ENCODE data around the gene OTOR. TPM values are rescaled to one million over a fixed set of nuclear protein-coding genes. Genes with fewer than 3 reads are reported as not detected.

OTOR gene
- total RNA-seq, 4 donors from 2014 or later = not detected

- no peak for ATAC-seq (ENCODE audit: low FRiP score)
- no peak for TF ChIP-seq CTCF (IDR thresholded peaks at IDR 0.05)
- no peak for DNase-seq (ENCODE audit: low spot score)
Observed at GRCh38 chr20:16729080-16729479, 19.1 kb upstream of the OTOR start.

GRCh38 chr20:16729565-16730460 is 18.3 kb upstream of the OTOR start, which contains the start of gene SNRPB2:
Gene SNRPB2, plus strand, starts transcription at chr20:16730026. Its CDS starts 1,677 bp downstream, at chr20:16731703.
- ATAC-seq (ENCODE audit: low FRiP score) = peak; percentile 99
- peak; percentile 68 for DNase-seq (ENCODE audit: low spot score)
- no peak for TF ChIP-seq CTCF (IDR thresholded peaks at IDR 0.05)

DNA sequence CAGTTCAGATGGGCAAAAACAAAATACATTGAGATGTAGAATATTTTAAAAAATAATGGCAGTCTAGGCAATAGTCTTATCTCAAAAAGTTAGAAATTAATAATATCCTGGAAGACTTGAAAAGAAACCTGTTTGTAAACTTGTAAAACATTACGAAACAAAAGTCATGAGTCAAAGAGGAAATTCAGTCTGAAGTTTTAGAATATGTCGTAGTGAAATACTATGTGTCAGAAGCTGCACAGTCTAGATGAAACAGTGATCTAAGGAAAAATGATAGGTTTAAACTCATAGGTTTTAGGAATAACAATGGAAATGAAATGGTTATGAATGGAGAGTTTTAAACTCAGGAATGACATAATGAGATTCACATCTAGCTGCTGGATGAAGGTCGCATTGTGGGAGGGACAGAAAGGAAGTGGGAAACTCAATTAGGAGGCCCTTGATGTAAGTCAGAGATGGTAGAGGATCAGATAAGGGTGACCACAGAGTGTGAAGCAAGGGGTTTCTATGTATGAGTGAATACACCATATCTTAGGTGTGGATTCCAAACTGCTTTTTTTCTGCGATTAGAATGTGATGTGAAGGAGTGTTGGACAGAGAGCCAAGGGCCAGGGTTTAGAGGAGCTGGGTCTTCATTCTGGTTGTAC is 15.5 kb upstream of the OTOR start:
- no peak for TF ChIP-seq CTCF (IDR thresholded peaks at IDR 0.05)
- no peak for ATAC-seq (ENCODE audit: low FRiP score)
- DNase-seq (ENCODE audit: low spot score) = no peak

DNA sequence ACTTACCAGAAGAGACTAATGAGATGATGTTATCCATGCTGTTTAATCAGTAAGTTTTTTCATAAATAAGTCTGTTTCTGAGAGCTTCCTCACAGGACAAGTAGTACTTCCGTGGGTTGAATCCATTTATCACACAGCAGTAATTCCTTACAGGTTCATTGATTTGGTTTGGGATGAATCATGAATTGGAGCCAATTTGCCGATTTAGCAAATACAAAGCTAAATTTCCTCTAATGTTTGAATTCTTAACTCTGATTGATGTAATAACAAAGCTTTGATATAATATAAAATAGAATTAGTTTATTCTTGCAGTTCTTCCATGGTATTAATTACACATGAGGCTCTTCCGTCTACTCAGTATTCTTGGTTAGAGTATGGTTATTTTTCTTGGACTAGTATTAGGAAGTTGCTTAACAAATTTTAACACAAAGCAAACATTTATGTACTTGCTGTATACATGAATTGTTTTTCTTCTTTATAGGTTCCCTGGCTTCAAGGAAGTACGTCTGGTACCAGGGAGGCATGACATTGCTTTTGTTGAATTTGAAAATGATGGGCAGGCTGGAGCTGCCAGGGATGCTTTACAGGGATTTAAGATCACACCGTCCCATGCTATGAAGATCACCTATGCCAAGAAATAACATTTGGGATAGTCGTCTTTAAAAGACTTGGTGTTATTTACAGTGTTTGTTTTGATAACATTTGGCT is 7.6 kb upstream of the OTOR start:
- DNase-seq (ENCODE audit: low spot score) (no peak), ATAC-seq (ENCODE audit: low FRiP score) (no peak)
- TF ChIP-seq CTCF (IDR thresholded peaks at IDR 0.05) = no peak

GRCh38 chr20:16744178-16744807 is 3.9 kb upstream of the OTOR start:
- ATAC-seq (ENCODE audit: low FRiP score) = no peak
- TF ChIP-seq CTCF (IDR thresholded peaks at IDR 0.05) = no peak
- no peak for DNase-seq (ENCODE audit: low spot score)

DNA sequence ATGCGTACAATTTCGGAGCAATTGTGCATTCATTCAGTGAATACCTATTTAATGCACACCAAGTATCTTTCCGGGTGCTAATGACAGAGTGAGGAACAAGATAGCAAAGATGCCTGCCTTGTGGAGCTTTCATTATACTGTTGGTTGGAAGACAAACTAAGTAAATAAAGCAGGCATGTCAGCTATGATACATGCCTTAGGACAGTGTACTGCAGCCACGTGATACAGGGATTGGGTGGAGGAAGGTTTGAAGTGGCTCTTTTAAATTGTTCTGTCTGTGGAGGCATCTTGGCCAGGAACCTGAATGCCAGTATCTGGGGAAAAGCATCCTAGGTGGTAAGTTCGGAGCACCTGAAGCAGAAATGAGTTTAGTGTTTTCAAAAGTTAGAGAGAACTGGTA is 3.0 kb upstream of the OTOR start:
- ATAC-seq (ENCODE audit: low FRiP score) (no peak), DNase-seq (ENCODE audit: low spot score) (no peak)
- TF ChIP-seq CTCF (IDR thresholded peaks at IDR 0.05) = no peak

Data from omental fat pad (tissue), 4 donors.